Measurements from ENCODE around the gene ZIC3. TPM values are rescaled to one million over a fixed set of nuclear protein-coding genes. Genes with fewer than 3 reads are reported as not detected.

ZIC3 gene
- total RNA-seq, 1 experiment from 2014 or later, result not detected

DNA sequence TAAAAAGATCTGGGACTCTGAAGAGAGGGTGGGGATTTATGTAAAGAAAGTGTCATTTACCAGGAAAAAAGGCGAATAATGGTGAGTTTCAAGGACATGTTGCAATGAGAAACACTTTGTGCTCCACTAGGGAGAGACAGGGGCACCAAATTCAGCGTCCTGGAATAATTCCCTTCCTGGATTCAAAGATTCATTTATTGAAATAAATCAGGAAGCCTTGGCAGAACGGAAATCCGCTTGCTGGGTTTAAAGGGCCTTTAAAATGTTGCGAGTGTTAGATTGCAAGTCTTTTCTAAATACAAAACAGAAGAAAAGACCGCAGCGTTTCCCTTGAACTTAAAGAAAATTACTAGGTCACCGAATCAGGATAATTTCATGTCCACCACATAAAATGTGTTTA, 3.8 kb upstream of the ZIC3 start:
- no peaks in the 10 kb centered on the region for H3K27me3 ChIP-seq (ENCODE audit: control insufficient read depth, insufficient read depth, low read length)
- no peaks in the 10 kb centered on the region for H3K9me3 ChIP-seq (ENCODE audit: control insufficient read depth, insufficient read depth, low read depth, low read length)
- TF ChIP-seq TCF7L2 (IDR thresholded peaks at IDR 0.05; ENCODE audit: low read depth, low read length) (no peak), SIN3A (IDR thresholded peaks at IDR 0.05; ENCODE audit: borderline replicate concordance, insufficient read depth, low read depth, low read length) (no peak), POLR2AphosphoS5 (IDR thresholded peaks at IDR 0.05; ENCODE audit: low read depth, low read length) (no peak)
- TF ChIP-seq, protein P1, sequence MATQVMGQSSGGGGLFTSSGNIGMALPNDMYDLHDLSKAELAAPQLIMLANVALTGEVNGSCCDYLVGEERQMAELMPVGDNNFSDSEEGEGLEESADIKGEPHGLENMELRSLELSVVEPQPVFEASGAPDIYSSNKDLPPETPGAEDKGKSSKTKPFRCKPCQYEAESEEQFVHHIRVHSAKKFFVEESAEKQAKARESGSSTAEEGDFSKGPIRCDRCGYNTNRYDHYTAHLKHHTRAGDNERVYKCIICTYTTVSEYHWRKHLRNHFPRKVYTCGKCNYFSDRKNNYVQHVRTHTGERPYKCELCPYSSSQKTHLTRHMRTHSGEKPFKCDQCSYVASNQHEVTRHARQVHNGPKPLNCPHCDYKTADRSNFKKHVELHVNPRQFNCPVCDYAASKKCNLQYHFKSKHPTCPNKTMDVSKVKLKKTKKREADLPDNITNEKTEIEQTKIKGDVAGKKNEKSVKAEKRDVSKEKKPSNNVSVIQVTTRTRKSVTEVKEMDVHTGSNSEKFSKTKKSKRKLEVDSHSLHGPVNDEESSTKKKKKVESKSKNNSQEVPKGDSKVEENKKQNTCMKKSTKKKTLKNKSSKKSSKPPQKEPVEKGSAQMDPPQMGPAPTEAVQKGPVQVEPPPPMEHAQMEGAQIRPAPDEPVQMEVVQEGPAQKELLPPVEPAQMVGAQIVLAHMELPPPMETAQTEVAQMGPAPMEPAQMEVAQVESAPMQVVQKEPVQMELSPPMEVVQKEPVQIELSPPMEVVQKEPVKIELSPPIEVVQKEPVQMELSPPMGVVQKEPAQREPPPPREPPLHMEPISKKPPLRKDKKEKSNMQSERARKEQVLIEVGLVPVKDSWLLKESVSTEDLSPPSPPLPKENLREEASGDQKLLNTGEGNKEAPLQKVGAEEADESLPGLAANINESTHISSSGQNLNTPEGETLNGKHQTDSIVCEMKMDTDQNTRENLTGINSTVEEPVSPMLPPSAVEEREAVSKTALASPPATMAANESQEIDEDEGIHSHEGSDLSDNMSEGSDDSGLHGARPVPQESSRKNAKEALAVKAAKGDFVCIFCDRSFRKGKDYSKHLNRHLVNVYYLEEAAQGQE (IDR thresholded peaks at IDR 0.05; ENCODE audit: insufficient read depth in 1 of 2, low read depth in 2 of 2, low read length in 1 of 2), result no peak
- TF ChIP-seq, protein P2, sequence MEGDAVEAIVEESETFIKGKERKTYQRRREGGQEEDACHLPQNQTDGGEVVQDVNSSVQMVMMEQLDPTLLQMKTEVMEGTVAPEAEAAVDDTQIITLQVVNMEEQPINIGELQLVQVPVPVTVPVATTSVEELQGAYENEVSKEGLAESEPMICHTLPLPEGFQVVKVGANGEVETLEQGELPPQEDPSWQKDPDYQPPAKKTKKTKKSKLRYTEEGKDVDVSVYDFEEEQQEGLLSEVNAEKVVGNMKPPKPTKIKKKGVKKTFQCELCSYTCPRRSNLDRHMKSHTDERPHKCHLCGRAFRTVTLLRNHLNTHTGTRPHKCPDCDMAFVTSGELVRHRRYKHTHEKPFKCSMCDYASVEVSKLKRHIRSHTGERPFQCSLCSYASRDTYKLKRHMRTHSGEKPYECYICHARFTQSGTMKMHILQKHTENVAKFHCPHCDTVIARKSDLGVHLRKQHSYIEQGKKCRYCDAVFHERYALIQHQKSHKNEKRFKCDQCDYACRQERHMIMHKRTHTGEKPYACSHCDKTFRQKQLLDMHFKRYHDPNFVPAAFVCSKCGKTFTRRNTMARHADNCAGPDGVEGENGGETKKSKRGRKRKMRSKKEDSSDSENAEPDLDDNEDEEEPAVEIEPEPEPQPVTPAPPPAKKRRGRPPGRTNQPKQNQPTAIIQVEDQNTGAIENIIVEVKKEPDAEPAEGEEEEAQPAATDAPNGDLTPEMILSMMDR (IDR thresholded peaks at IDR 0.05), result no peak
- intact Hi-C loops (cut with micrococcal nuclease; ENCODE audit: unreplicated experiment), result no loop called here
- no peak for ATAC-seq
- BruUV-seq (replicated peaks), result no TSS peak
- 0 out of 2 replicates have a peak, but pooled peaks cover 3% of the 10 kb centered on the region for H3K4me1 ChIP-seq (ENCODE audit: control insufficient read depth, insufficient read depth, low read length)
- in situ Hi-C loops (cut with HindIII; ENCODE audit: low pct_unique_long_range_greater_than_20kb, low sequenced_read_pairs), result no loop called here
- ChIA-PET CTCF (no interaction called here), POLR2A (no interaction called here)
- H3K36me3 ChIP-seq (ENCODE audit: control insufficient read depth, insufficient read depth, low read length), result no peaks in the 10 kb centered on the region
- H3K27ac ChIP-seq (ENCODE audit: low read length), result no peak overlapping the region
- H3K4me3 ChIP-seq (ENCODE audit: low read depth in 2 of 2, low read length in 2 of 2), result no peak overlapping the region
- no peak for DNase-seq (ENCODE audit: low read depth, low spot score)

DNA sequence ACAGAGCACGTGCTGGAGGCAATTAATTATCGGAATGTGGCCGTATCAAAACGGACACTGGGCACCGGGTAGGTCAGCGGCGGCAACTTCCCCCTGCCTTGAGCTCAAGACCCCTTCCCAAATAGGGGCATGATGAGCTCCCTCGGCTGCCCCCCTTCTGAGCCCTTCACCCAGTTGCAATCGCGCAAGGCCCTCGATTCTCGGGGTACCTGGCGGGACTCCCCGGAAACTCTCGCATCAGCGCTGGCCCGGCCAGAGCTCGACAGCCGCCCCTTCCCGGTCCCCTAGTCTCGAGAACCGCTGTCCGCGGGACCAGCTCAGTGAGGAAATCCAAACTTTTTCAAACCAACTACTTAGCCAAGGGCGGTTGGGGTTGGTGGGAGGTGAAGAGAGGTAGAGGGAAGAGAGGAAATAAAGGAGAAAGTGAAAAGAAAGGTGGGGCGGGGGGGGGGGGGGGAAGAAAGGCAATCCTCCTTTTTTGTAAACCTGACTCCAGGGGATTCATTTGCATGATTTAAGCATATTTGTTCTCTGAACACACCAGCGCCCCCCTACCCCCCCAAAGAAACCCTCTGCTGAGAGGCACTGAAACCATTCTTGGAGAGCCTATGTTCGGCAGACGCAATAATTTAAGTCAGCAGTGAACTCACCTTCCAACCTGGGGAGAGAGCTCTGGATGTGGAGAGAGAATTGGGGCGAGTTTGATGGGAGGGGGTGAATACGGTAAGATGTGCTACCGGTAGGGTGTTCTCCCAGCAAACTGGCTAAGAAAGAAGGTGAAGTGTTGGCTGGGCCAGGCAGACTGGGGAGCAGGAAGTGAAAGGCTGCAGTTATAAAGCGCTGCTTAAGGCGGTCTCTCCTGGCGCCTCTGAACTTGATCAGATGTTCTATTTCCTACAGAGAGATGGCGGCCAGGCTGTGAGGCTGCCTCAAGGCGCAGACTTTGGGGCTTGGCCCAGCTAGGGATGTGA, 2.0 kb upstream of the ZIC3 start:
- Histone ChIP-seq H3K27me3 (ENCODE audit: control insufficient read depth, insufficient read depth, low read length) (no peaks in the 10 kb centered on the region), H3K27ac (ENCODE audit: low read length) (no peak overlapping the region), H3K4me3 (ENCODE audit: low read depth in 2 of 2, low read length in 2 of 2) (no peak overlapping the region), H3K4me1 (ENCODE audit: control insufficient read depth, insufficient read depth, low read length) (0 out of 2 replicates have a peak, but pooled peaks cover 3% of the 10 kb centered on the region), H3K36me3 (ENCODE audit: control insufficient read depth, insufficient read depth, low read length) (no peaks in the 10 kb centered on the region), H3K9me3 (ENCODE audit: control insufficient read depth, insufficient read depth, low read depth, low read length) (no peaks in the 10 kb centered on the region)
- no TSS peak for BruUV-seq (replicated peaks)
- intact Hi-C loops (cut with micrococcal nuclease; ENCODE audit: unreplicated experiment), result no loop called here
- ATAC-seq (no peak), DNase-seq (ENCODE audit: low read depth, low spot score) (no peak)
- TF ChIP-seq, protein P1 (IDR thresholded peaks at IDR 0.05; ENCODE audit: insufficient read depth in 1 of 2, low read depth in 2 of 2, low read length in 1 of 2), result no peak
- TF ChIP-seq, protein P2 (IDR thresholded peaks at IDR 0.05), result no peak
- no peak for TF ChIP-seq SIN3A (IDR thresholded peaks at IDR 0.05; ENCODE audit: borderline replicate concordance, insufficient read depth, low read depth, low read length)
- no peak for TF ChIP-seq TCF7L2 (IDR thresholded peaks at IDR 0.05; ENCODE audit: low read depth, low read length)
- TF ChIP-seq POLR2AphosphoS5 (IDR thresholded peaks at IDR 0.05; ENCODE audit: low read depth, low read length), result no peak
- ChIA-PET POLR2A (no interaction called here), CTCF (no interaction called here)
- in situ Hi-C loops (cut with HindIII; ENCODE audit: low pct_unique_long_range_greater_than_20kb, low sequenced_read_pairs), result no loop called here
